PC-3 (cell line): ENCODE measurements around the gene TGM4. TPM values are rescaled to one million over a fixed set of nuclear protein-coding genes. Genes with fewer than 3 reads are reported as not detected.

Experiments used
- ATAC-seq: fragments of 200-7000 bp; cut with Tn5 transposase; 2 replicates; pipeline ENCODE4 v1.9.1; 2020; ENCODE audit warnings: mild to moderate bottlenecking, moderate library complexity
- Bru-seq: library from RNA; stranded (reverse); fragments of 400-500 nt; gene quantifications from one replicate; lab custom pipeline; 2021; lab: Mats Ljungman, UMichigan
- BruChase-seq, 2 experiments: library from RNA; stranded (reverse); fragments of 400-500 nt; gene quantifications; one replicate each; lab custom pipeline; 2021; lab: Mats Ljungman, UMichigan
- BruUV-seq: library from RNA; stranded (reverse); fragments of 400-500 nt; replicated peaks from 2 replicates; lab custom pipeline; 2021; lab: Mats Ljungman, UMichigan
- CTCF ChIA-PET: fragments of 300-600 bp; sonication (Branson Sonifier 250); formaldehyde crosslinking; loops from one replicate; lab custom pipeline; 2022; ENCODE audit warnings: antibody characterized with exemption; lab: Charles Lee
- POLR2A ChIA-PET: fragments of 300-600 bp; sonication (Branson Sonifier 250); formaldehyde crosslinking; loops from one replicate; lab custom pipeline; 2022; ENCODE audit warnings: antibody characterized with exemption; ENCODE audit not compliant: unreplicated experiment; lab: Charles Lee
- DNase-seq: peaks from one replicate; pipeline ENCODE4 v3.0.0-alpha.2; 2015
- H2AFZ ChIP-seq: fragments of 300-600 bp; sonication (generic); 2 replicates; pipeline ENCODE4 v1.6.0; 2016; ENCODE audit warnings: antibody characterized with exemption, low read length
- H3F3A ChIP-seq: fragments of 300-600 bp; sonication (generic); one replicate; pipeline ENCODE4 v1.6.0; 2017; ENCODE audit warnings: antibody characterized with exemption, low read length, control low read depth, mild to moderate bottlenecking; ENCODE audit not compliant: unreplicated experiment
- H3K27ac ChIP-seq: fragments of 300-600 bp; sonication (generic); 2 replicates; pipeline ENCODE4 v1.5.1; 2016; ENCODE audit warnings: mild to moderate bottlenecking, low read length
- H3K27me3 ChIP-seq: fragments of 300-600 bp; sonication (generic); 2 replicates; pipeline ENCODE4 v1.6.1; 2016; ENCODE audit warnings: low read length, mixed read lengths
- H3K36me3 ChIP-seq: fragments of 300-600 bp; sonication (generic); 2 replicates; pipeline ENCODE4 v1.6.1; 2016; ENCODE audit warnings: low read depth, mixed run types, low read length, mixed read lengths
- H3K4me1 ChIP-seq: fragments of 300-600 bp; sonication (generic); 2 replicates; pipeline ENCODE4 v1.5.1; 2016; ENCODE audit warnings: low read length; ENCODE audit not compliant: insufficient read depth
- H3K4me2 ChIP-seq: fragments of 300-600 bp; sonication (generic); 2 replicates; pipeline ENCODE4 v1.6.0; 2016; ENCODE audit warnings: low read length
- H3K4me3 ChIP-seq: fragments of 300-600 bp; sonication (generic); 2 replicates; pipeline ENCODE4 v1.5.1; 2016; ENCODE audit warnings: mild to moderate bottlenecking, low read length, mixed read lengths
- H3K79me2 ChIP-seq: fragments of 300-600 bp; sonication (generic); 2 replicates; pipeline ENCODE4 v1.6.1; 2017; ENCODE audit warnings: low read length, mixed read lengths
- H3K9ac ChIP-seq: fragments of 300-600 bp; sonication (generic); 2 replicates; pipeline ENCODE4 v1.6.0; 2016; ENCODE audit warnings: mild to moderate bottlenecking, low read length
- H3K9me2 ChIP-seq: fragments of 300-600 bp; sonication (generic); replicated peaks from 2 replicates; pipeline ENCODE4 v1.6.1; 2016; ENCODE audit warnings: mixed run types, low read length, mixed read lengths
- H3K9me3 ChIP-seq: fragments of 300-600 bp; sonication (generic); 2 replicates; pipeline ENCODE4 v1.6.1; 2016; ENCODE audit warnings: low read length, mixed read lengths
- H4K20me1 ChIP-seq: fragments of 300-600 bp; sonication (generic); 2 replicates; pipeline ENCODE4 v1.6.1; 2016; ENCODE audit warnings: low read length, mixed read lengths
- CTCF ChIP-seq: fragments of 300-600 bp; sonication (generic); conservative IDR thresholded peaks from 2 replicates; pipeline ENCODE4 v1.5.1; 2017; ENCODE audit warnings: antibody characterized with exemption, low read depth, mild to moderate bottlenecking, low read length
- EZH2 ChIP-seq: fragments of 300-600 bp; sonication (generic); IDR thresholded peaks from one replicate; pipeline ENCODE4 v1.6.1; 2017; ENCODE audit warnings: antibody characterized with exemption, mild to moderate bottlenecking, low read length; ENCODE audit not compliant: unreplicated experiment
- EZH2phosphoT487 ChIP-seq: fragments of 300-600 bp; sonication (generic); IDR thresholded peaks from 2 replicates; pipeline ENCODE4 v1.6.1; 2018; ENCODE audit warnings: mild to moderate bottlenecking, antibody characterized with exemption, low read length, borderline replicate concordance
- intact Hi-C: fragments of 100-400 bp; cut with micrococcal nuclease; formaldehyde crosslinking; loops from 2 replicates; pipeline ENCODE4 v1.9.0; 2023
- long read RNA-seq: library from polyadenylated mRNA; unstranded; transcript quantifications from one replicate; pipeline ENCODE4 v2.0.0, GENCODE V29; 2021; ENCODE audit not compliant: unreplicated experiment
- total RNA-seq: library from RNA; depleted of rRNA; stranded (reverse); fragments of >200 nt; gene quantifications from 2 replicates; pipeline ENCODE4 v1.2.3, GENCODE V29; 2014; rRNA removed

The TGM4 gene
- 0.46 and 1.2 TPM in 2 replicates for total RNA-seq
- percentile 25 among the genes with signal in this experiment for Bru-seq, nascent RNA
- BruChase-seq, experiment 1, labeled RNA remaining after a 6-hour chase: percentile 18 among the genes with signal in this experiment
- percentile 11 among the genes with signal in this experiment for BruChase-seq, experiment 2, labeled RNA remaining after a 2-hour chase
- long read RNA-seq, partial matches to known transcripts: 0 of 4 reads
- long read RNA-seq, other reads (novel, unspliced or antisense): 4 of 4 reads

- Histone ChIP-seq H3K4me2 (no peak within 1 kb of the TSS), H3F3A (no peaks in the 10 kb centered on the region), H3K9me2 (no peaks in the 10 kb centered on the region), H3K79me2 (no peaks in the 10 kb centered on the region), H2AFZ (no peak within 1 kb of the TSS), H4K20me1 (no peaks in the 10 kb centered on the region), H3K36me3 (no peaks in the 10 kb centered on the region), H3K9ac (no peak within 1 kb of the TSS), H3K9me3 (no peaks in the 10 kb centered on the region), H3K4me3 (no peak within 1 kb of the TSS), H3K4me1 (peaks cover 15% of the 10 kb centered on the region), H3K27me3 (no peaks in the 10 kb centered on the region), H3K27ac (no peak within 1 kb of the TSS)
- intact Hi-C loops: no loop called here
- ATAC-seq: no peak
- TF ChIP-seq EZH2: no peak
- TF ChIP-seq CTCF: no peak
- no peak for TF ChIP-seq EZH2phosphoT487
- no peak for DNase-seq
- ChIA-PET POLR2A (no interaction called here), CTCF (no interaction called here)
- BruUV-seq: no TSS peak
Measured at GRCh38 chr3:44874308-44874707, at the start of gene TGM4. TSS of gene TGM4 (plus strand) at chr3:44874608. CDS start at chr3:44874679, 71 bp downstream.

GRCh38 chr3:44825264-44825925 lies 49.0 kb upstream of the TGM4 start:
- ATAC-seq (no peak), DNase-seq (peak; percentile 11)
- Histone ChIP-seq H3K9me3 (no peaks in the 10 kb centered on the region), H2AFZ (no peak overlapping the region), H4K20me1 (no peaks in the 10 kb centered on the region), H3K27ac (no peak overlapping the region), H3K4me3 (no peak overlapping the region), H3K79me2 (no peaks in the 10 kb centered on the region), H3K27me3 (no peaks in the 10 kb centered on the region), H3K36me3 (peaks cover 32% of the 10 kb centered on the region), H3F3A (no peaks in the 10 kb centered on the region), H3K4me1 (no peaks in the 10 kb centered on the region), H3K9me2 (no peaks in the 10 kb centered on the region), H3K9ac (no peak overlapping the region), H3K4me2 (no peak overlapping the region)
- CTCF ChIA-PET: no interaction called here
- TF ChIP-seq EZH2 (no peak), EZH2phosphoT487 (no peak), CTCF (no peak)
- intact Hi-C loops: no loop called here
- no TSS peak for BruUV-seq
- POLR2A ChIA-PET: no interaction called here

GRCh38 chr3:44827196-44827595 lies 47.2 kb upstream of the TGM4 start:
- no peak overlapping the region for H3K4me2 ChIP-seq
- ChIA-PET CTCF (no interaction called here), POLR2A (no interaction called here)
- no peaks in the 10 kb centered on the region for H3K4me1 ChIP-seq
- H3K27ac ChIP-seq: no peak overlapping the region
- H3K4me3 ChIP-seq: no peak overlapping the region
- no peaks in the 10 kb centered on the region for H3K9me2 ChIP-seq
- H4K20me1 ChIP-seq: no peaks in the 10 kb centered on the region
- peaks cover 48% of the 10 kb centered on the region for H3K36me3 ChIP-seq
- H2AFZ ChIP-seq: no peak overlapping the region
- H3K9ac ChIP-seq: no peak overlapping the region
- H3K9me3 ChIP-seq: no peaks in the 10 kb centered on the region
- no peaks in the 10 kb centered on the region for H3K27me3 ChIP-seq
- TF ChIP-seq EZH2: no peak
- TF ChIP-seq CTCF: no peak
- no peak for TF ChIP-seq EZH2phosphoT487
- no peaks in the 10 kb centered on the region for H3F3A ChIP-seq
- BruUV-seq: no TSS peak
- no peak for ATAC-seq
- intact Hi-C loops: no loop called here
- no peaks in the 10 kb centered on the region for H3K79me2 ChIP-seq
- DNase-seq: no peak
